B cell (primary cell): ENCODE measurements around the gene TIMM10. TPM values are rescaled to one million over a fixed set of nuclear protein-coding genes. Genes with fewer than 3 reads are reported as not detected.
"Not testable (repeated sequence)": the region's sequence is repeated elsewhere in the genome, so short reads cannot be mapped to it uniquely, and the experiment has no call there.

Source experiments
- ATAC-seq: fragments of 200-7000 bp; cut with Tn5 transposase; one replicate; pipeline ENCODE4 v1.10.0; 2021; ENCODE audit warnings: low read depth, mild to moderate bottlenecking, moderate number of reproducible peaks, moderate library complexity
- CTCF ChIA-PET: fragments of 350-600 bp; sonication (Branson Sonifier 250); formaldehyde crosslinking; loops from one replicate; lab custom pipeline; 2021; ENCODE audit warnings: antibody characterized with exemption, inconsistent platforms; lab: Charles Lee
- POLR2A ChIA-PET: fragments of 350-600 bp; sonication (Branson Sonifier 250); formaldehyde crosslinking; loops from one replicate; lab custom pipeline; 2021; ENCODE audit warnings: antibody characterized with exemption; lab: Charles Lee
- DNase-seq: peaks from one replicate; pipeline ENCODE4 v3.0.0; 2013
- H2AFZ ChIP-seq: 2 replicates; pipeline ENCODE4 v1.6.1; 2012; ENCODE audit warnings: mild to moderate bottlenecking, low read depth, low read length; ENCODE audit not compliant: insufficient read depth, poor library complexity, severe bottlenecking
- H3K27ac ChIP-seq, 2 donors: 1 replicate in 1 of 2; 2 replicates in 1 of 2; pipeline ENCODE4 v1.5.1; 2012 to 2013; ENCODE audit warnings: low read length in 2 of 2, mild to moderate bottlenecking in 2 of 2, moderate library complexity in 1 of 2
- H3K27me3 ChIP-seq, 4 experiments: fragments of 200-600 bp in 1 of 4; sonication (generic) in 1 of 4; replicated peaks in 1 of 4; 1 replicate in 2 of 4; 2 replicates in 2 of 4; pipeline versions ENCODE4 v1.6.1 to v1.7.0; 2013 to 2016; ENCODE audit warnings: low read length in 3 of 4, mild to moderate bottlenecking in 2 of 4, mixed read lengths in 1 of 4, moderate library complexity in 1 of 4; ENCODE audit not compliant: insufficient read depth in 4 of 4, control insufficient read depth in 3 of 4; ENCODE audit errors: control extremely low read depth in 1 of 4
- H3K36me3 ChIP-seq, 2 experiments: replicated peaks in 1 of 2; 1 replicate in 1 of 2; 2 replicates in 1 of 2; pipeline versions ENCODE4 v1.6.1 to v1.7.1; 2013; ENCODE audit warnings: low read length in 1 of 2; ENCODE audit not compliant: insufficient read depth in 2 of 2, control insufficient read depth in 1 of 2; ENCODE audit errors: control extremely low read depth in 1 of 2, extremely low read depth in 1 of 2
- H3K4me1 ChIP-seq, 2 donors: fragments of 200-600 bp in 1 of 2; sonication (generic) in 1 of 2; 1 replicate in 1 of 2; 2 replicates in 1 of 2; pipeline versions ENCODE4 v1.5.1 to v1.6.1; 2013 to 2017; ENCODE audit warnings: low read length in 2 of 2; ENCODE audit not compliant: control insufficient read depth in 2 of 2, insufficient read depth in 2 of 2
- H3K4me2 ChIP-seq: replicated peaks from 2 replicates; pipeline ENCODE3; 2012; ENCODE audit warnings: mild to moderate bottlenecking, low read depth, low read length; ENCODE audit not compliant: poor library complexity, severe bottlenecking
- H3K4me3 ChIP-seq, 5 experiments: fragments of 200-600 bp in 1 of 5; sonication (generic) in 1 of 5; 1 replicate in 3 of 5; 2 replicates in 2 of 5; pipeline versions ENCODE4 v1.5.1 to v1.7.0; 2011 to 2016; ENCODE audit warnings: low read length in 4 of 5, mild to moderate bottlenecking in 4 of 5, low read depth in 2 of 5, control low read depth in 1 of 5, moderate library complexity in 1 of 5; ENCODE audit not compliant: insufficient read depth in 1 of 5; ENCODE audit errors: control extremely low read depth in 1 of 5, extremely low read depth in 1 of 5
- H3K79me2 ChIP-seq: fragments of 200-600 bp; sonication (generic); one replicate; pipeline ENCODE4 v1.6.0; 2016; ENCODE audit warnings: low read length; ENCODE audit not compliant: control insufficient read depth, insufficient read depth
- H3K9ac ChIP-seq: fragments of 200-600 bp; sonication (generic); 2 replicates; pipeline ENCODE4 v1.6.1; 2017; ENCODE audit warnings: mild to moderate bottlenecking, low read length, moderate library complexity
- H3K9me3 ChIP-seq, 3 donors: one replicate each; pipeline versions ENCODE4 v1.6.1 to v1.7.1; 2013; ENCODE audit warnings: low read length in 2 of 3; ENCODE audit not compliant: control insufficient read depth in 2 of 3, insufficient read depth in 1 of 3; ENCODE audit errors: control extremely low read depth in 1 of 3
- H4K20me1 ChIP-seq: 2 replicates; pipeline ENCODE4 v1.6.0; 2012; ENCODE audit warnings: mild to moderate bottlenecking, low read length; ENCODE audit not compliant: insufficient read depth, control insufficient read depth, poor library complexity, severe bottlenecking
- H3K27ac Mint-ChIP-seq: one replicate; pipeline ENCODE4 v1.8.0; 2021; ENCODE audit warnings: mixed read lengths
- H3K27me3 Mint-ChIP-seq: one replicate; pipeline ENCODE4 v1.8.0; 2021; ENCODE audit warnings: mixed read lengths
- H3K4me1 Mint-ChIP-seq: one replicate; pipeline ENCODE4 v1.8.0; 2021; ENCODE audit warnings: mixed read lengths
- H3K4me3 Mint-ChIP-seq: one replicate; pipeline ENCODE4 v1.8.0; 2021; ENCODE audit warnings: mixed read lengths
- H3K9me3 Mint-ChIP-seq: one replicate; pipeline ENCODE4 v1.8.0; 2022; ENCODE audit warnings: mixed read lengths; ENCODE audit not compliant: insufficient read depth
- EZH2 ChIP-seq: IDR thresholded peaks from 2 replicates; pipeline ENCODE4 v1.6.1; 2012; ENCODE audit warnings: borderline replicate concordance, low read depth, mild to moderate bottlenecking, moderate library complexity, low read length; ENCODE audit not compliant: insufficient read depth, poor library complexity, severe bottlenecking
- WGBS: methylation state at CpG from one replicate; pipeline ENCODE4 v1.1.5; 2013; ENCODE audit warnings: missing lambda C conversion rate; ENCODE audit not compliant: insufficient coverage; 5-methylcytosine and 5-hydroxymethylcytosine counted together
- intact Hi-C: fragments of 100-400 bp; cut with micrococcal nuclease; formaldehyde crosslinking; loops from one replicate; pipeline ENCODE4 v1.10.0; 2022
- polyA plus RNA-seq: library from polyadenylated mRNA; depleted of rRNA; stranded (reverse); fragments of >200 nt; gene quantifications from 2 replicates; pipeline ENCODE4 v1.2.3, GENCODE V29; 2012
- total RNA-seq, 2 donors: library from RNA; stranded (reverse); fragments of 120-200 nt in 1 of 2; gene quantifications; 1 replicate in 1 of 2; 2 replicates in 1 of 2; pipeline versions ENCODE4 v1.2.3 to v1.2.4, GENCODE V29; 2013 to 2022
- TF ChIP-seq, protein P1 (sequence below): fragments of 200-600 bp; IDR thresholded peaks from one replicate; pipeline ENCODE4 v1.8.0; 2022; ENCODE audit warnings: antibody characterized with exemption, mild to moderate bottlenecking

The TIMM10 gene
- total and polyA plus RNA-seq, 2 donors (not counting 1 experiment from before 2014, with no cell fraction given): 36.5 to 39.6 TPM

DNA sequence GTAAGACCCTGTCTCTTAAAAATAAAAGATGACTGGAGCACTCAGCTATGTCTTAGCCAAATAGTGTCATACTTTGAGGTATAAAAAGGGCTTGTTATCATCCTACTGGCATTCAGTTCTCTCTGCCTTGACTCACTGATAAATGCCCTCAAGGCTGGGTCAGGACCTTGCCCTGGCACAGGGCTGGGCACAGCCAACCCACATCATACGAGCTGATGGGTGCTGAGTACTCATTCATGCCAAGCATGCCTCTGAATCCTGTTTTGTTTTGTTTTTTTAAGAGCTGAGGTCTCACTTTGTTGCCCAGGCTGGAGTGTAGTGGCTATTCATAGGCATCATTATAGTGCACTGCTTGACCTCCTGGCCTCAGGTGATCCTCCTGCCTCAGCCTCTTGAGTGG, 8.8 kb upstream of the TIMM10 start:
- Mint-ChIP-seq H3K4me3 (no peak overlapping the region), H3K27ac (no peak overlapping the region), H3K27me3 (no peaks in the 10 kb centered on the region), H3K4me1 (no peaks in the 10 kb centered on the region), H3K9me3 (no peaks in the 10 kb centered on the region)
- TF ChIP-seq EZH2: no peak
- TF ChIP-seq, protein P1, sequence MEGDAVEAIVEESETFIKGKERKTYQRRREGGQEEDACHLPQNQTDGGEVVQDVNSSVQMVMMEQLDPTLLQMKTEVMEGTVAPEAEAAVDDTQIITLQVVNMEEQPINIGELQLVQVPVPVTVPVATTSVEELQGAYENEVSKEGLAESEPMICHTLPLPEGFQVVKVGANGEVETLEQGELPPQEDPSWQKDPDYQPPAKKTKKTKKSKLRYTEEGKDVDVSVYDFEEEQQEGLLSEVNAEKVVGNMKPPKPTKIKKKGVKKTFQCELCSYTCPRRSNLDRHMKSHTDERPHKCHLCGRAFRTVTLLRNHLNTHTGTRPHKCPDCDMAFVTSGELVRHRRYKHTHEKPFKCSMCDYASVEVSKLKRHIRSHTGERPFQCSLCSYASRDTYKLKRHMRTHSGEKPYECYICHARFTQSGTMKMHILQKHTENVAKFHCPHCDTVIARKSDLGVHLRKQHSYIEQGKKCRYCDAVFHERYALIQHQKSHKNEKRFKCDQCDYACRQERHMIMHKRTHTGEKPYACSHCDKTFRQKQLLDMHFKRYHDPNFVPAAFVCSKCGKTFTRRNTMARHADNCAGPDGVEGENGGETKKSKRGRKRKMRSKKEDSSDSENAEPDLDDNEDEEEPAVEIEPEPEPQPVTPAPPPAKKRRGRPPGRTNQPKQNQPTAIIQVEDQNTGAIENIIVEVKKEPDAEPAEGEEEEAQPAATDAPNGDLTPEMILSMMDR: no peak
- Histone ChIP-seq H3K4me3 (no peak overlapping the region), H3K9ac (no peak overlapping the region), H3K4me2 (no peak overlapping the region), H3K9me3 (no peaks in the 10 kb centered on the region), H3K36me3 (no peaks in the 10 kb centered on the region), H3K79me2 (no peaks in the 10 kb centered on the region), H2AFZ (no peak overlapping the region), H3K4me1 (no peaks in the 10 kb centered on the region), H4K20me1 (no peaks in the 10 kb centered on the region), H3K27me3 (no peaks in the 10 kb centered on the region), H3K27ac (no peak overlapping the region)
- CTCF ChIA-PET: interaction anchor here (0.6 to 1.3 kb wide), 3 partner anchors 27 to 46 kb away, joined by 3 to 4 read pairs (median 3); no protein-coding TSS in a partner anchor
- intact Hi-C loops: no loop called here
- ATAC-seq (no peak), DNase-seq (no peak)
- WGBS: 100% methylated on average over 1 of the region's 1 CpG
- POLR2A ChIA-PET: no interaction called here

DNA sequence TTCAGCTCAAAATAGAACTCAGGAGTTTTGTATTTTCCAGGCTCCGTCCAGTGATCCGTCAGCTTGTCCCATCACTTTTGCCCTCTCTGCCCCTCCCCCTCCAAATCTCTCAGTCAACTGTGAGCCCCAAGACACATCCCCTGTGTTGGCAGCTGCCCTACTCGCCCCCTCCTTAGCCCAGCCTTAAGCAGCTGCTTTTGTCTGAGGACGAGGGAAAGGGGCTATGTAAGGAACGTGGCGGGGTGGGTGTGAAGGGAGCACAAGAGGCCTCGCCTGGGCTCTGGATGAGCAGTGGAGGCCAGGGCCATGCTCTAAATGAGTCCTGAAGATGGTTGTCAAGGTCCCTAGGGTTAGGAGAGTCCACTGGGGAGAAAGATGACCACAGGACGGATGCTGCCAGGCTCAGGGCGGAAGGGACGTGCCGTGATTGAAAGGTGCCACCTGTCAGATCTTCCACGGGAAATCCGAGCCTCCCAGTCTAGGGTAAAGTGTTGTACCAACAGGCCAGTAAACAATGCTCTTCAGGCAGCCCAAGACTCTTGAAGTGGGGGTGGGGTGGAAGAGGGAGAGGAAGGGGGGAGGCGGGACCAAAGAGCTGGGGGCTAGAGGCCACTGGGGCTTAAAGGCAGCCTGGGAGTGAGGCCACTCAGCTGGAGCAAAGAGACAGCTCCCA, 6.5 kb upstream of the TIMM10 start, which contains the start of gene SMTNL1:
Gene SMTNL1, plus strand, starts transcription at position 649 of the 673 bp plus-strand sequence. CDS start 5,048 bp downstream, outside the sequence.
- no peak for DNase-seq
- WGBS: 86% methylated on average over 13 of the region's 14 CpGs
- Histone ChIP-seq H3K36me3 (no peaks in the 10 kb centered on the region), H2AFZ (no peak within 1 kb of the TSS), H4K20me1 (no peaks in the 10 kb centered on the region), H3K4me3 (no peak within 1 kb of the TSS), H3K79me2 (no peaks in the 10 kb centered on the region), H3K4me2 (no peak within 1 kb of the TSS), H3K27ac (no peak within 1 kb of the TSS), H3K4me1 (no peaks in the 10 kb centered on the region), H3K9ac (no peak within 1 kb of the TSS), H3K9me3 (no peaks in the 10 kb centered on the region), H3K27me3 (no peaks in the 10 kb centered on the region)
- intact Hi-C loops: no loop called here
- CTCF ChIA-PET: interaction anchor here (1.0 kb wide), 2 partner anchors 14 to 48 kb away, joined by 3 read pairs; no protein-coding TSS in a partner anchor
- Mint-ChIP-seq H3K9me3 (no peaks in the 10 kb centered on the region), H3K27me3 (no peaks in the 10 kb centered on the region), H3K27ac (no peak within 1 kb of the TSS), H3K4me3 (no peak within 1 kb of the TSS), H3K4me1 (no peaks in the 10 kb centered on the region)
- POLR2A ChIA-PET: no interaction called here
- TF ChIP-seq, protein P1: no peak
- TF ChIP-seq EZH2: no peak
- no peak for ATAC-seq

DNA sequence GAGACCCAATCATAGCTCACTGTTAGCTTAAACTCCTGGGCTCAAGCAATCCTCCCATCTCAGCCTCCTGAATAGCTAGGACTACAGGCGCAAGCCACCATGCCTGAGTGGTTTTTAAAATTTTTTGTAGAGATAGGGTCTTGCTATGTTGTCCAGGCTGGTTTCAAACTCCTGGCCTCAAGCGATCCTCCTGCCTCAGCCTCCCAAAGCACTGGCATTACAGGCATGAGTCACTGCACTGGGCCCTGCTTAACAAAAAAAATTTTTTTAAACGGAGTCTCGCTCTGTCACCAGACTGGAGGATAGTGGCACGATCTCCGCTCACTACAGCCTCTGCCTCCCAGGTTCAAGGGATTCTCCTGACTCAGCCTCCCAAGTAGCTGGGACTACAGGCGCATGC, 3.9 kb upstream of the TIMM10 start:
- H3K4me3 Mint-ChIP-seq, H3K9me3 Mint-ChIP-seq, H4K20me1 ChIP-seq, H3K4me2 ChIP-seq, H3K36me3 ChIP-seq, H3K4me3 ChIP-seq, DNase-seq, H2AFZ ChIP-seq, H3K9ac ChIP-seq, H3K27ac ChIP-seq, H3K27me3 Mint-ChIP-seq, ATAC-seq, H3K27me3 ChIP-seq, H3K27ac Mint-ChIP-seq, H3K9me3 ChIP-seq: not testable (repeated sequence)
- peaks cover 11% of the 10 kb centered on the region for H3K79me2 ChIP-seq
- 97% methylated on average over 5 of the region's 7 CpGs for WGBS
- H3K4me1 ChIP-seq: peaks cover 13 to 15% of the 10 kb centered on the region in 2 donors
- POLR2A ChIA-PET: interaction anchor here (0.7 kb wide), 1 partner anchor 17 kb away, joined by 3 read pairs; no protein-coding TSS in a partner anchor
- CTCF ChIA-PET: interaction anchor here (0.7 to 11.8 kb wide), 5 partner anchors 9 to 140 kb away, joined by 3 to 355 read pairs (median 4); no protein-coding TSS in a partner anchor
- intact Hi-C loops: loop anchor here (5.0 kb wide), 1 partner anchor 108 kb away; no protein-coding TSS in a partner anchor
- peaks cover 21% of the 10 kb centered on the region for H3K4me1 Mint-ChIP-seq
